GM18873 (cell line): ENCODE results near the gene CNBP.
"Not testable (repeated sequence)": the region's sequence is repeated elsewhere in the genome, so short reads cannot be mapped to it uniquely, and the experiment has no call there.

Experiments used
- ATAC-seq: cut with Tn5 transposase; IDR thresholded peaks from one replicate; pipeline ENCODE4 v1.9.1; 2021; ENCODE audit warnings: mild to moderate bottlenecking, moderate library complexity, moderate number of reproducible peaks; ENCODE audit not compliant: unreplicated experiment, low FRiP score

CNBP gene

DNA sequence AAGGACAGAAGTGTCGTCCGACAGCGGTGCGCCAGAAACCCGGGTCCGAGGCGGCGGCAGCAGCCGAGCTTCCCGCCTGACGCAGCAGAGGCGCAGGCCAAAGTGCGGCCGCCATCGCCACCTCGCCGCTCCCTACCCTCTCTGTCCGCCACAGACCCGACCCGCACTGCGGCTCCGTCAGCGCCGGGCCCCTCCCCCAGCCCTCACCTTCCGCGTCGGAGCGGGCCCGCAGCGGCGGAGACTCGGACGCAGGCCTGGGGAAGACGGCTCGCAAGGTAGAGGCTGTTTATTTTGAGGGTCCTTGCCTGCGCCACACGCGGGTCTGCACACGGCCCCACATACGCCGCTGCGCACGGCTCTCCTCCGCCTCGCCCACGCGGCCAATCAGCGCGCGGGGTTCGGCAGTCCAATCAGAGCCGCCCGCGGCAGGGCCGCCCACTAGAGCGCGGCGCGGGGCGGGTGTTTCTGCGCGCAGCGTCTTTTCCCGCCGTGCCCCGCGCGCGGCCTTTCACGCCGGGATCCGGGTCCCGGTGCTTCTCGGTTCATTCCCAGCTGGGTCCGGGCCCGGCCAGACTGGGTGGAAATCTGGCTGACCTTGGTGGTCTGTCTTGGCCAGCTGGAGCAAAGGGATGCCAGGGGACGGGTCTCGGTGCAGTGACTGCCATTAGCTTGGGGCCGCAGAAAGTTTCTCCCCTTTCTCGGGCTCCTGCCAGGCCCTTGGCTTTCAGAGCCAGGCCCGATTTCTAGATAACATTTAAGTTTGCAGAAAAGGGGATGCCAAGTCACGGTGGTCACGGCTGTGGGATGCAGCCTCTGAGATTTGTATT lies at the start of gene CNBP:
Gene CNBP (minus strand): TSS at position 328 of the 827 bp plus-strand sequence. CDS start 12,139 bp downstream, outside the sequence.
- ATAC-seq, result peak; percentile 84

DNA sequence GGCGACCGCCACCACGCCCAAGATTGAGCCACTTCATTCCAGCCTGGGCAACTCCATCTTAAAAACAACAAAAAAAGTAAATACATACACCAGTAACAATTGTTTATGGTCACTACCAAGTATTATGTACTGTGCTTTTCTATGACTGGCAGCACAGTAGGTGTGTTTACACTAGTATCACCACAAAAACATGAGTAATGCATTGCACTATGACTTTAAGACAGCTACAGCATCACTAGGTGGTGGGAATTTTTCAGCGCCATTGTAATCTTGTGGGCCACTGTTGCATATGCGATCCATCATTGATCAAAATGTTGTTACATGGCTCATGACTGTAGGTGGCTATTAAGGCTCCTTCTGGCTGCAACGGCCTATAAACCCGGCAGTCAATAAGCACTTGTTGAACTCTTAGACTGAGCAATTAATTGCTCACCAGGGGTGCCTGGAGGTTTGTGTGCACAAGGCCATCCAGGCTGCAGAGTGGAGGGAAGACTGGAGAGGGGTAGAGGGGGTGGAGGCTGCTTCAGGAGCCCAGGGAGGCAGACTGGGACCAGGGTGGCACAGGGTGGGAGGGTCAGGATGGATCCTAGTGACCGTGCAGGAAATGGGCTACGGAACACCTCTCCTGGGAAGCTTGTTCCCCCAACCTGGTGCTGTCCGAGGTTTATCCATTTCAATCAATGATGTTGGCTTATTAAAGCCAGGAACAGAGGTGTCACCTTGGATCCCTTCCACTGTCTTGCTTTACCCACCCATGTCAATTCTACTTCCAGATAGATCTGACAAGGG lies 47.8 kb upstream of the CNBP start:
- no peak for ATAC-seq

DNA sequence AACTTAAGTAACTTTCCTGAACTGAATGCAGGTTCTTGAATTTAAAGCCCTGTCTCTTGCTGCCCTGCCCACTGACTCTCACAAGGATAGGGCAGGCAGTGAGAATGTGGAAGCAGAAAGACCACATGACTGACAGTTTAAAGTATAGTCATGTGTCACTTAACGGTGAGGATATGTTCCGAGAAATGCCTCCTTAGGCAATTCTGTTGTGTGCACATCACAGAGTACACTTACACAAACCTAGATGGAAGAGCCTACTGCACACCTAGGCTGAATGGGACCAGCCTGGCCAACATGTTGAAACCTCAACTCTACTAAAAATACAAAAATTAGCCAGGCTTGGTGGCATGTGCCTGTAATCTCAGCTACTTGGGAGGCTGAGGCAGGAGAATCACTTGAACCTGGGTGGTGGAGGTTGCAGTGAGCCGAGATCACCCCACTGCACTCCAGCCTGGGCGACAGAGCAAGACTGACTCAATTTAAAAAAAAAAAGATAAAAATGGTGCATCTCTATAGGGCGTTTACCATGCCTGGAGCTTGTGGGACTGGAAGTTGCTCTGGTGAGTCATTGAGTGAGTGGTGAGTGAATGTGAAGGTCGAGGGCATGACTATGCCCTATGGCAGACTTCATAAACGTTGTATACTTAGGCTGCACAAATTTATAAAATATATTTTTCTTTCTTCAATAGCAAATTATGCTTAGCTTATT lies 46.8 kb upstream of the CNBP start:
- ATAC-seq, result no peak

GRCh38 chr3:129228891-129229585 lies 45.3 kb upstream of the CNBP start:
- ATAC-seq, result no peak

DNA sequence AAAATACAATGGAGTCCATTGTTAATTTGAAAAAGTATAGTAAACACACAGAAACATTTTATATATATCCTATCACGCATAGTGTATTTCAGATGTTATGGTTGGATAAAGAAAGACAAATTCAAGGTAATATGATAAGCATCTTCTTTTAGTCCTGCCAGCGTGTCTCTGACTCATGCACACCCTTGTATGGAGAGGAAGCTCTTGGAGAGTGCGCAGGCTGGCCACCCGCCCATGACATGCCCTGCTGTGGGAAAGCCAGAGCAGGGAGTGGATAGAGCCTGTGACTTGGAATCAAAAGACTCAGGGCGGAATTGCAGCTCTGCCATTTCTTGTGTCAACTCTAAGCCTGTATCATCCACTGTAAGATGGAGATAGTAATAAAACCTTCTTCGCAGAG lies 42.7 kb upstream of the CNBP start:
- no peak for ATAC-seq

DNA sequence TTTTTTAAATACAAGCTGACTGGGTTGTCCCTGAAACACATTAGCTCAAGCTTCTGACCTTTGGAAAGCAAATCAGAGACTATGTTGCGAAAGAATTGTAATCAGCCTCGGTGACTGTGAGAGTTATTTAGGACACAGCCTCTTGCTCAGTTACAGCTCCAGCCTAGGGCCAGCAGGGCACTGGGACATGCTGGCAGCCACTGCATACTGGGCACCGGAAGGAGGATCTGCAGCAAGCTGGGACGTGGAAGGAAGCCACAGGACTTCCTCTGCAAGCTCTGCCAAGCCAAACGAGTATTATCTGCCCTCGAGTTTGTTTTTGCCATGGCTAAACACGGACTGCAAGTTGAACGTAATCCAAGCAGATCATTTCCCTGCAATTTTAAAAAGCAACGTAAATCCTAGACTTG lies 41.3 kb upstream of the CNBP start:
- no peak for ATAC-seq

DNA sequence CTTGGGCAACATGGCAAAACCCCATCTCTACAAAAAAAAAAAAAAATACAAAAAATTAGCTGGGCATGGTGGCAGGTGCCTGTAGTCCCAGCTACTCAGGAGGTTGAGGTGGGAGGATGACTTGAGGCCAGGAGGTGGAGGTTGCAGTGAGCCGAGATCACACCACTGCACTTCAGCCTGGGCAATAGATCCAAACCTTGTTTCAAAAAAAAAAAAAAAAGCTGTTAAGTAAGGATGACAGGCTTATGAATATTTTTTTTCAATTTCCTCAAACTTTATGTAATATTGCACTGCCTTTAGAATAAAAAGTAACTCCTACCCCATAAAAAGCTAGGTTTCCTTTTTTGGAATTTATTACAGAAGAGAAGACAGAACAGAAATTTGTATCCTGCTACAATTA lies 40.7 kb upstream of the CNBP start:
- ATAC-seq, result not testable (repeated sequence)

DNA sequence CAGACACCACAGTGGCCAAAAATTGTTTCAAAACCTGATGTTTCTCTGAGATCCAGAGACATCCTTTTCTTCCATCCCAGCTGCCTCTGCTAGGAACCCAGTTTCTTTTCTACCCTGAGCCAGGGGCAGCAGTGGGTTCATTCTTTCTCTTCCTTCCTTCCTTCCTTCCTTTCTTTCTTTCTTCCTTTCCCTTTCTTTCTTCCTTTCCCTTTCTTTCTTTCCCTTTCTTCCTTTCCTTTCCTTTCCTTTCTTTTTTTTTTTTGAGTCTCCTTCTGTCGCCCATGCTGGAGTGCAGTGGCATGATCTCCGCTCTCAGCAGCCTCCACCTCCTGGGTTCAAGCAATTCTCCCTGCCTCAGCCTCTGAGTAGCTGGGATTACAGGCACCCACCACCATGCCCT lies 35.0 kb upstream of the CNBP start:
- ATAC-seq, result no peak

GRCh38 chr3:129213238-129213637 lies 29.5 kb upstream of the CNBP start:
- ATAC-seq, result no peak

DNA sequence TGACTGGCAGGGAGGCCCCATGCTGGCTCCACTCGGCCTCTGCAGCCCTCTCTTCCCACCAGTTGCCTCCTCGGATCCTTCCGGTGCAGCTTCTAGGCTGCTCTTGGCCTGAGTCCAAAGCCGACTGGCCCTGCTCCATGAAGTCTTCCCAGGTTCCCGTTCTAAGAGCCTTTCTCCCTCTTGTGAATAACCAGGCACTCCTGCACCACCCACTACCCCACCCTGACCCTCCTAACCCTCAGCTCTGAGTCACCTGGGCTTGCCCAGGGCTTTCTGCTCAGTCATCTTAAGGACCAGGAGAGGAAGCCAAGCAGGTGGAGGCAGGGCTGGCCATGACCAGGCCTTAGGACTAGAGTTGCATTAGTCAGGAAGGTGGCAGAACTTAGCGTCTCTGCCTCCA lies 28.1 kb upstream of the CNBP start:
- ATAC-seq, result no peak

- no peak for ATAC-seq
These were observed 27.6 kb upstream of the CNBP start for GRCh38 chr3:129211345-129211744.

DNA sequence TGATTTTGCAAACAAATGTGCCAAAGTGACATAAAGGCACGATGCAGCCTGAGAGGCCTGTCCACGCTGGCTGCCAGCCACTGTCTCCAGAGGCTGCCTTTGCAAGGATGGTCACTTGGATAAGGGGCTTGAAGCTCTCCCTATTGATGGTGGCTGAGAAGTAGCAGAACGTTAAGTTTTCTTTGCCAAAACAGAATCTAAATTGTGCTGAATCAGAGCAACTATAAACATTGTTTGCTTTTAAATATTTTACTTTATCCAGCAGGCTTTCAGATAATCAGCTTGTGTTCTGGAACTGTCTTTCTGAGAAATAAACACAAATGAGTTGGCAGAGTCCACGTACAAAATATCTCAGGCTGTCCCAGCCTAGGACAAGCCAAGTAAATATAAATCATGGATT lies 23.8 kb upstream of the CNBP start:
- no peak for ATAC-seq

- ATAC-seq, result no peak
These were observed 21.6 kb upstream of the CNBP start for GRCh38 chr3:129205109-129205832.

- no peak for ATAC-seq
These were observed 20.8 kb upstream of the CNBP start for GRCh38 chr3:129204473-129204872.

DNA sequence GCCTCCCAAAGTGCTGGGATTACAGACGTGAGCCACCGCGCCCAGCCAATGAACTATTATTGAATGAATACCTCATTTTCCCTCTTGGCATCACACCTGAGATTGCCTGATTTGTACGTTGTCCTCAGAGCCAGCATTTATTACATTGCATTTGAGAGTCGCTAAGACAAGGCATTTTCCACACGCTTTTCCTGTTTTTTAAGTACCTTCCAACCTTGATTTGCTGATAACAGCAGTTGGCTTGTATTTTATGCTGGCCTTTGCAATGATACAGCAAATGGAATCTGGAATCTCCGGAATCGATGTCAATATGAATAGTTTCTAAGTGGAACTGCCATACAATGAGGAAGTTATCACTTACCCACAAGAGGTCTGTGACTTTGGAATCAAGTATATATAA lies 15.7 kb upstream of the CNBP start:
- no peak for ATAC-seq

- no peak for ATAC-seq
These were observed 13.6 kb upstream of the CNBP start for GRCh38 chr3:129197321-129197720.

DNA sequence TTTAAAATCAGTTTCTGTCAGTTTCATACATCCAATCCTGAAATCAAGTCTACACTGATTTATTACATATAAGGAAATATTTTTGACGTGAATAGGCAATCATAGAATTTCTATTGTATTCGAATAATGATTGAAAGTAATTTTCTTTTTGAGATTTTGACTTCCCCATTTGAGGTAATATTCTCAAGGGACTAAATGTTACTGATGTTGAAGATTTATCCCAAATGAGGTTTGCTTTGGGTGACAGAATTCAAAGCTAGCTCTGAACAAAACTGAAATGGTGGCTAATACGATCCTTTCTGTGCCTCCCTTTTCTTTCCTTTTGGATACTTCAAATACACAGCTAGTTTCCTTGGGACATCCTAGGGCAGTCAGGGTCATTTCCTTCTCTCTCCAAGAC lies 12.9 kb upstream of the CNBP start:
- no peak for ATAC-seq

DNA sequence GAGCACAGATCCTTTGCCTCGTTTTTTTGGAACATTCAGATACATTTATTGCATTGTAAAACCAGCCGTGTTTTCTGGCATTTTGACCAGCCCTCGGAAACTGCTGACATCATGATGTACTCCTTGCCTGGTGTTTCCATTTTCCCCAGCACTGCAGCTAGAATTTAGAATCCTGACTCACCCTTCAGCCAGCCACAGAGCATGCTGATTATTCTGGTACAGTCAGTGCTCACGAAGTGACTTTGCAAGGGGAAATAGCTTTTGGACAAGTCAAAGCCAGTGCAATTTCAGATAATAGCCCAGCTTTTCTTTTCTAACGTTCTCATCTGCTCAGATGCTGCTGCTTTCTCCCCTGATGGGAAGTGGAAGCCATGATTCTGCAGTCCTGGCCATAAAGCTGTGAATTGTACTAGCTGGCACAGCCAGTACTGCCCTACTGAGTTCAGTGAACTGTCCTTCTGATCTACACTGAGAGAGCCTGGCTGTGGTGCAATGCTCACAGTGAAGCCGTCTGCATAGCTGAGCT lies 12.1 kb upstream of the CNBP start:
- no peak for ATAC-seq

DNA sequence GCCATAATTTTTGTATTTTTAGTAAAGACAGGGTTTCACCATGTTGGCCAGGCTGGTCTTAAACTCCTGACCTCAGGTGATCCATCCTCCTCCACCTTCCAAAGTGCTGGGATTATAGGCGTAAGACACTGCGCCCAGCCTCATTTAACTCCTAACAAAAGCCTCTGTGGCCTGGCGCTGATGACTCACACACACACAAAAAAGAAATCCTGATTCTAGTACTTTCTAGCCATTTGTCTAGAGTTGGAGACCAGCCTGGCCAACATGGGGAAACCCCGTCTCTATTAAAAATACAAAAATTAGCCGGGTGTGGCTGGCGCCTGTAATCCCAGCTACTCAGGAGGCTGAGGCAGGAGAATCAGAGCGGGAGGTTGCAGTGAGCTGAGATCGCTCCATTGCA lies 6.1 kb upstream of the CNBP start:
- not testable (repeated sequence) for ATAC-seq

GRCh38 chr3:129187857-129188256 lies 4.2 kb upstream of the CNBP start:
- no peak for ATAC-seq
